Common myeloid progenitor, CD34-positive (primary cell): ENCODE data around the gene DUT.

Source experiments
- CTCF ChIA-PET: fragments of 350-600 bp; sonication (Branson Sonifier 250); formaldehyde crosslinking; loops from one replicate; lab custom pipeline; 2021; ENCODE audit warnings: antibody characterized with exemption; lab: Charles Lee
- POLR2A ChIA-PET: fragments of 350-600 bp; sonication (Branson Sonifier 250); formaldehyde crosslinking; loops from one replicate; lab custom pipeline; 2021; ENCODE audit warnings: antibody characterized with exemption; lab: Charles Lee
- DNase-seq, 3 donors: peaks; one replicate each; pipeline versions ENCODE4 v3.0.0 to v3.0.0-alpha.2; 2013
- H3K27ac ChIP-seq, 2 experiments: 1 replicate in 1 of 2; 2 replicates in 1 of 2; pipeline ENCODE4 v1.7.0; 2013; ENCODE audit warnings: inconsistent platforms in 2 of 2, low read length in 2 of 2, mild to moderate bottlenecking in 2 of 2, low read depth in 1 of 2, moderate library complexity in 1 of 2; ENCODE audit not compliant: severe bottlenecking in 2 of 2, insufficient read depth in 1 of 2, poor library complexity in 1 of 2
- H3K27me3 ChIP-seq, 5 experiments: replicated peaks in 2 of 5; 1 replicate in 3 of 5; 2 replicates in 2 of 5; pipeline versions ENCODE4 v1.6.1 to v1.7.0; 2013; ENCODE audit warnings: low read length in 4 of 5, mild to moderate bottlenecking in 2 of 5, moderate library complexity in 2 of 5, inconsistent platforms in 1 of 5; ENCODE audit not compliant: insufficient read depth in 5 of 5, control insufficient read depth in 4 of 5
- H3K36me3 ChIP-seq, 4 experiments: 1 replicate in 2 of 4; 2 replicates in 2 of 4; pipeline versions ENCODE4 v1.6.1 to v1.7.0; 2013; ENCODE audit warnings: low read length in 3 of 4, control low read depth in 1 of 4, mild to moderate bottlenecking in 1 of 4; ENCODE audit not compliant: control insufficient read depth in 4 of 4, insufficient read depth in 4 of 4
- H3K4me1 ChIP-seq, 4 experiments: 1 replicate in 3 of 4; 2 replicates in 1 of 4; pipeline versions ENCODE4 v1.6.1 to v1.7.1; 2013; ENCODE audit warnings: low read length in 3 of 4, mild to moderate bottlenecking in 3 of 4, control low read depth in 1 of 4, inconsistent platforms in 1 of 4, moderate library complexity in 1 of 4; ENCODE audit not compliant: control insufficient read depth in 4 of 4, insufficient read depth in 4 of 4; ENCODE audit errors: control extremely low read depth in 1 of 4
- H3K4me3 ChIP-seq, 7 experiments: 1 replicate in 4 of 7; 2 replicates in 3 of 7; pipeline versions ENCODE4 v1.5.1 to v1.7.0; 2013; ENCODE audit warnings: mild to moderate bottlenecking in 7 of 7, low read length in 6 of 7, moderate library complexity in 6 of 7, inconsistent platforms in 2 of 7, low read depth in 2 of 7, control low read depth in 1 of 7; ENCODE audit not compliant: insufficient read depth in 4 of 7, control insufficient read depth in 1 of 7; ENCODE audit errors: extremely low read depth in 1 of 7
- H3K9me3 ChIP-seq, 5 experiments: 1 replicate in 4 of 5; 2 replicates in 1 of 5; pipeline versions ENCODE4 v1.6.1 to v1.7.1; 2013; ENCODE audit warnings: low read length in 4 of 5, mild to moderate bottlenecking in 2 of 5, inconsistent platforms in 1 of 5, low read depth in 1 of 5, moderate library complexity in 1 of 5; ENCODE audit not compliant: control insufficient read depth in 4 of 5, insufficient read depth in 2 of 5; ENCODE audit errors: control extremely low read depth in 1 of 5
- WGBS: methylation state at CpG from one replicate; pipeline ENCODE4 v1.1.5; 2013; ENCODE audit not compliant: insufficient coverage; 5-methylcytosine and 5-hydroxymethylcytosine counted together

The DUT gene

GRCh38 chr15:48388016-48388851 is 57.0 kb downstream of the DUT start:
- Histone ChIP-seq H3K9me3 (no peaks in the 10 kb centered on the region), H3K36me3 (no peaks in the 10 kb centered on the region), H3K4me3 (no peak overlapping the region), H3K4me1 (peaks cover 0 to 2% (median 0%) of the 10 kb centered on the region in 4 experiments), H3K27ac (no peak overlapping the region), H3K27me3 (no peaks in the 10 kb centered on the region)
- 100% methylated on average over 3 of the region's 4 CpGs for WGBS
- no peak for DNase-seq
- ChIA-PET CTCF (no interaction called here), POLR2A (no interaction called here)

- CTCF ChIA-PET, result no interaction called here
- WGBS, result no CpG with 5 or more reads among the region's 1 CpG
- no peak overlapping the region for H3K27ac ChIP-seq
Observed at GRCh38 chr15:48388910-48389309, 57.7 kb downstream of the DUT start.

GRCh38 chr15:48389691-48390143 is 58.5 kb downstream of the DUT start:
- CTCF ChIA-PET, result no interaction called here
- no peak for DNase-seq
- H3K9me3 ChIP-seq, result no peaks in the 10 kb centered on the region
- no peak overlapping the region for H3K4me3 ChIP-seq
- H3K27ac ChIP-seq, result no peak overlapping the region
- no peaks in the 10 kb centered on the region for H3K36me3 ChIP-seq
- 100% methylated on average over 2 of the region's 3 CpGs for WGBS
- POLR2A ChIA-PET, result interaction anchor here (0.6 kb wide), 1 partner anchor 225 kb away, joined by 3 read pairs; no protein-coding TSS in a partner anchor
- peaks cover 0 to under 1% (median 0%) of the 10 kb centered on the region in 4 experiments for H3K4me1 ChIP-seq
- H3K27me3 ChIP-seq, result no peaks in the 10 kb centered on the region

More at GRCh38 chr15:48388910-48389309, 57.7 kb downstream of the DUT start:
- H3K36me3 ChIP-seq, result no peaks in the 10 kb centered on the region
- H3K4me3 ChIP-seq, result no peak overlapping the region
- POLR2A ChIA-PET, result interaction anchor here (0.6 kb wide), 1 partner anchor 226 kb away, joined by 3 read pairs; no protein-coding TSS in a partner anchor
- H3K27me3 ChIP-seq, result no peaks in the 10 kb centered on the region
- no peak for DNase-seq
- H3K9me3 ChIP-seq, result no peaks in the 10 kb centered on the region
- H3K4me1 ChIP-seq, result peaks cover 0 to 2% (median 0%) of the 10 kb centered on the region in 4 experiments

GRCh38 chr15:48391950-48392349 is 60.7 kb downstream of the DUT start:
- DNase-seq, result no peak
- Histone ChIP-seq H3K27ac (no peak overlapping the region), H3K4me1 (no peaks in the 10 kb centered on the region), H3K9me3 (no peaks in the 10 kb centered on the region), H3K27me3 (no peaks in the 10 kb centered on the region), H3K4me3 (no peak overlapping the region), H3K36me3 (no peaks in the 10 kb centered on the region)
- ChIA-PET POLR2A (no interaction called here), CTCF (no interaction called here)
- WGBS, result 100% methylated on average over 2 of the region's 2 CpGs

GRCh38 chr15:48392356-48392755 is 61.1 kb downstream of the DUT start:
- POLR2A ChIA-PET, result interaction anchor here (0.7 kb wide), 1 partner anchor 753 kb away, joined by 4 read pairs; no protein-coding TSS in a partner anchor
- CTCF ChIA-PET, result interaction anchor here (1.0 kb wide), 1 partner anchor 9 kb away, joined by 4 read pairs; no protein-coding TSS in a partner anchor
- Histone ChIP-seq H3K27ac (no peak overlapping the region), H3K4me3 (no peak overlapping the region), H3K4me1 (no peaks in the 10 kb centered on the region), H3K36me3 (no peaks in the 10 kb centered on the region), H3K9me3 (no peaks in the 10 kb centered on the region), H3K27me3 (no peaks in the 10 kb centered on the region)
- DNase-seq, result no peak
- 72% methylated on average over 4 of the region's 4 CpGs for WGBS
